Measurements from ENCODE around the gene KTN1.

KTN1 gene

DNA sequence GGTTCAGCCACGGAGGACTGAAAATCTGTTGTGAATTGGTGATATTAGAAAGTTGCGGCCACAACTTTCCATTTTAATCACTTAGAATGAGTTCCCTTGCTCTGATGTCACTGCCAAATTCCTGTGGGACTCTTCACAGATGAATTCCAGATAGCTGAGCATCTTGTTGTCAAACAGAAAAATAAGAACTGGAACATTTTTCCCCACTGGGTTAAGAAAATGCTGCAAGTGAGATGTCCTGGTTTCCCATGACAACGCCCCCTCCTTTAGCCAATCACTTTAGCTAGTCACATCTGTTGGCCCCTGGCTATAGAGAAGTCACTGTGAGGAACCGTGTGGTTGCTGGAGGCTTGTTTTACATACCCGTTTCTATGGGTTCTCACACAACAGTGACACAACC, 135.9 kb downstream of the KTN1 start:
- no peaks in the 10 kb centered on the region for H3K9me3 ChIP-seq (ENCODE audit: control insufficient read depth, insufficient read depth, low read length)
- no peaks in the 10 kb centered on the region for H4K20me1 ChIP-seq (ENCODE audit: control insufficient read depth, insufficient read depth, low read depth, low read length)
- no peaks in the 10 kb centered on the region for H3K36me3 ChIP-seq (ENCODE audit: control insufficient read depth, low read length)
- H3F3A ChIP-seq (ENCODE audit: control insufficient read depth, insufficient read depth): no peaks in the 10 kb centered on the region
- no peak overlapping the region for H3K4me3 ChIP-seq (ENCODE audit: low read length)
- H3K27ac ChIP-seq (ENCODE audit: low read depth, low read length): no peak overlapping the region
- no peaks in the 10 kb centered on the region for H3K79me2 ChIP-seq (ENCODE audit: control insufficient read depth, low read length)
- no peaks in the 10 kb centered on the region for H3K4me1 ChIP-seq (ENCODE audit: control insufficient read depth, low read length)
- H3K4me2 ChIP-seq (ENCODE audit: low read length): no peak overlapping the region
- H3K9me2 ChIP-seq (replicated peaks; ENCODE audit: control insufficient read depth, low read length): no peaks in the 10 kb centered on the region
- TF ChIP-seq, protein P1, sequence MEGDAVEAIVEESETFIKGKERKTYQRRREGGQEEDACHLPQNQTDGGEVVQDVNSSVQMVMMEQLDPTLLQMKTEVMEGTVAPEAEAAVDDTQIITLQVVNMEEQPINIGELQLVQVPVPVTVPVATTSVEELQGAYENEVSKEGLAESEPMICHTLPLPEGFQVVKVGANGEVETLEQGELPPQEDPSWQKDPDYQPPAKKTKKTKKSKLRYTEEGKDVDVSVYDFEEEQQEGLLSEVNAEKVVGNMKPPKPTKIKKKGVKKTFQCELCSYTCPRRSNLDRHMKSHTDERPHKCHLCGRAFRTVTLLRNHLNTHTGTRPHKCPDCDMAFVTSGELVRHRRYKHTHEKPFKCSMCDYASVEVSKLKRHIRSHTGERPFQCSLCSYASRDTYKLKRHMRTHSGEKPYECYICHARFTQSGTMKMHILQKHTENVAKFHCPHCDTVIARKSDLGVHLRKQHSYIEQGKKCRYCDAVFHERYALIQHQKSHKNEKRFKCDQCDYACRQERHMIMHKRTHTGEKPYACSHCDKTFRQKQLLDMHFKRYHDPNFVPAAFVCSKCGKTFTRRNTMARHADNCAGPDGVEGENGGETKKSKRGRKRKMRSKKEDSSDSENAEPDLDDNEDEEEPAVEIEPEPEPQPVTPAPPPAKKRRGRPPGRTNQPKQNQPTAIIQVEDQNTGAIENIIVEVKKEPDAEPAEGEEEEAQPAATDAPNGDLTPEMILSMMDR (IDR thresholded peaks at IDR 0.05; ENCODE audit: low read depth, low read length, poor library complexity, severe bottlenecking): no peak
- TF ChIP-seq EZH2phosphoT487 (IDR thresholded peaks at IDR 0.05; ENCODE audit: borderline replicate concordance, low read length): no peak
- H3K27me3 ChIP-seq (ENCODE audit: control insufficient read depth, low read length): no peaks in the 10 kb centered on the region

GRCh38 chr14:55717621-55718020, 137.6 kb downstream of the KTN1 start:
- Histone ChIP-seq H3K36me3 (ENCODE audit: control insufficient read depth, low read length) (no peaks in the 10 kb centered on the region), H3F3A (ENCODE audit: control insufficient read depth, insufficient read depth) (no peaks in the 10 kb centered on the region), H3K4me3 (ENCODE audit: low read length) (no peak overlapping the region), H3K4me1 (ENCODE audit: control insufficient read depth, low read length) (no peaks in the 10 kb centered on the region), H3K79me2 (ENCODE audit: control insufficient read depth, low read length) (no peaks in the 10 kb centered on the region), H3K27me3 (ENCODE audit: control insufficient read depth, low read length) (no peaks in the 10 kb centered on the region), H4K20me1 (ENCODE audit: control insufficient read depth, insufficient read depth, low read depth, low read length) (no peaks in the 10 kb centered on the region), H3K27ac (ENCODE audit: low read depth, low read length) (no peak overlapping the region), H3K4me2 (ENCODE audit: low read length) (no peak overlapping the region), H3K9me3 (ENCODE audit: control insufficient read depth, insufficient read depth, low read length) (no peaks in the 10 kb centered on the region), H3K9me2 (replicated peaks; ENCODE audit: control insufficient read depth, low read length) (no peaks in the 10 kb centered on the region)
- TF ChIP-seq EZH2phosphoT487 (IDR thresholded peaks at IDR 0.05; ENCODE audit: borderline replicate concordance, low read length): no peak
- TF ChIP-seq, protein P1 (IDR thresholded peaks at IDR 0.05; ENCODE audit: low read depth, low read length, poor library complexity, severe bottlenecking): no peak

DNA sequence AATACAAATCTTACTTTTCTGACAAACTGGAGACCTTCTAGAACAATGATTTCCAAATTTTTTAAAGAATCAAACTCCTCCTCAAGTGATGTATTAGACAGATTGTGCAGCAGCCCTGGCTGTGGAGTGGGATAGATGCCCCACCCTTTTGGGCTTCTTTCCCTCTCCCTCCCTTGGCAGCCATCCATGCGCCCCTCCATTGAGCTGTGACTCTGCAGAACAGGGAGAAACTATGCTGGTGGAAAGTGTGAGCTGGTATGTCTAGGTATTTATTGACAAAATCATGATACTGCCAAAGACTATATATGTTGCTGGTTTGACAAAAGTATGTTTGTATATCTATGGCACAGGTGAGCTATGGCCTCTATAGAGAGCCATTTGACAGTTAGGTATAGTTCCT, 138.5 kb downstream of the KTN1 start:
- Histone ChIP-seq H3K4me2 (ENCODE audit: low read length) (no peak overlapping the region), H3K4me3 (ENCODE audit: low read length) (no peak overlapping the region), H3K4me1 (ENCODE audit: control insufficient read depth, low read length) (no peaks in the 10 kb centered on the region), H3F3A (ENCODE audit: control insufficient read depth, insufficient read depth) (no peaks in the 10 kb centered on the region), H3K9me2 (replicated peaks; ENCODE audit: control insufficient read depth, low read length) (no peaks in the 10 kb centered on the region), H4K20me1 (ENCODE audit: control insufficient read depth, insufficient read depth, low read depth, low read length) (no peaks in the 10 kb centered on the region), H3K27me3 (ENCODE audit: control insufficient read depth, low read length) (no peaks in the 10 kb centered on the region), H3K36me3 (ENCODE audit: control insufficient read depth, low read length) (no peaks in the 10 kb centered on the region), H3K79me2 (ENCODE audit: control insufficient read depth, low read length) (no peaks in the 10 kb centered on the region), H3K9me3 (ENCODE audit: control insufficient read depth, insufficient read depth, low read length) (no peaks in the 10 kb centered on the region), H3K27ac (ENCODE audit: low read depth, low read length) (no peak overlapping the region)
- TF ChIP-seq, protein P1 (IDR thresholded peaks at IDR 0.05; ENCODE audit: low read depth, low read length, poor library complexity, severe bottlenecking): no peak
- no peak for TF ChIP-seq EZH2phosphoT487 (IDR thresholded peaks at IDR 0.05; ENCODE audit: borderline replicate concordance, low read length)

DNA sequence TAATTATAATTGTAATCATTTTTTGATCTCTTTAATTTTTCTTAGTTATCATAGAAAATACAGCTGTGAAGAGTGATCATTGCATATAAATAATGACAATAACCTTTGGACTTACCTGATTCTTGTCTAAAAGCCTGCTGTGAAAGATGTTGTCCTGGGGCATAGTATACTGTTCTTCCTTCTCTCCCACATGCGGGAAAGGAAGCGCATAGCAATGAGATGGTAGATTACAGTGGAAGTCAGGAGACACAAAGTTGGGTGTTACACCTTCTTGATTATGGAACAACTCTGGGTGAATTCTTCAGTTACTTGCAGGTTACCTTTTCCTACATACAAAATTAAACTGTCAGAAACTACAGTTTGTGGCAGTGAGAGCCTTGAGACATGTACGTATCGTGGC, 140.8 kb downstream of the KTN1 start:
- Histone ChIP-seq H3K36me3 (ENCODE audit: control insufficient read depth, low read length) (no peaks in the 10 kb centered on the region), H3K79me2 (ENCODE audit: control insufficient read depth, low read length) (no peaks in the 10 kb centered on the region), H3K27me3 (ENCODE audit: control insufficient read depth, low read length) (no peaks in the 10 kb centered on the region; the same call in 1 of the 2 replicates), H3K27ac (ENCODE audit: low read depth, low read length) (no peak overlapping the region), H4K20me1 (ENCODE audit: control insufficient read depth, insufficient read depth, low read depth, low read length) (no peaks in the 10 kb centered on the region), H3K4me3 (ENCODE audit: low read length) (no peak overlapping the region), H3K9me2 (replicated peaks; ENCODE audit: control insufficient read depth, low read length) (no peaks in the 10 kb centered on the region), H3F3A (ENCODE audit: control insufficient read depth, insufficient read depth) (no peaks in the 10 kb centered on the region), H3K4me2 (ENCODE audit: low read length) (no peak overlapping the region), H3K9me3 (ENCODE audit: control insufficient read depth, insufficient read depth, low read length) (no peaks in the 10 kb centered on the region), H3K4me1 (ENCODE audit: control insufficient read depth, low read length) (no peaks in the 10 kb centered on the region)
- TF ChIP-seq, protein P1 (IDR thresholded peaks at IDR 0.05; ENCODE audit: low read depth, low read length, poor library complexity, severe bottlenecking): no peak
- TF ChIP-seq EZH2phosphoT487 (IDR thresholded peaks at IDR 0.05; ENCODE audit: borderline replicate concordance, low read length): no peak

Data from DOHH2 (cell line).